Measurements from ENCODE around the gene SETDB1.

The SETDB1 gene

DNA sequence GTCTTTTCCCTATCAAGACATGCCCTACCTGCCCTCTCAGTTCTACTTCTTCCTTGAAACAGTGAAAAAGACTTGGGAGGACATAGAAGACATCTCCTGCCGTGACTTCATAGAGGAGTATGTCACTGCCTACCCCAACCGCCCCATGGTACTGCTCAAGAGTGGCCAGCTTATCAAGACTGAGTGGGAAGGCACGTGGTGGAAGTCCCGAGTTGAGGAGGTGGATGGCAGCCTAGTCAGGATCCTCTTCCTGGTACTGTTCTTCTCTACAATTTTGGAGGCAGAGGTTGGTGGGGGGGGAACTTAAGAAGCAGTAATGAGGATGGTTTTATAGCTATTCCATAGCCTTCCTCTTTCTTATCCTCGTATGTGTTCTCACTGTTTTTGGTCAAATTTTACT, 18.7 kb downstream of the SETDB1 start:
- no peak for DNase-seq

DNA sequence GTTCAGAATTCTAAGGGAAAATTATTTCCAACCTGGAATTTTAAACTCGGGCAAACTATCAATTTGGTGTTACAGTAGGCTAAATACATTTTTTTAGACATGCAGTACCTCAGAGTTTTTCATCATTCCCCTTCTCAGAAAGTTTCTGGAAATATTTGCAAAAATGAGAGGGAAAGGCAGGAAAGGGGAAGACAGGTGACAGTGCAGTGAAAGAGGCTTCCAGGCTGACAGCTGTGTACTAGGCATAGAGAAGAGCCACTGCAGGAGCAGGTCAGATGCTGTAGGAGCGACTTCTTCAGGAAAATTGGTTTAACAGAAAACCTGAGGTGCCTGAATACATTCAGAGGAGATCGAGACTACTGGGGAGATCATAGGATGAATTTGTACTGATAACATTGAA, 28.5 kb downstream of the SETDB1 start:
- DNase-seq, result no peak

DNA sequence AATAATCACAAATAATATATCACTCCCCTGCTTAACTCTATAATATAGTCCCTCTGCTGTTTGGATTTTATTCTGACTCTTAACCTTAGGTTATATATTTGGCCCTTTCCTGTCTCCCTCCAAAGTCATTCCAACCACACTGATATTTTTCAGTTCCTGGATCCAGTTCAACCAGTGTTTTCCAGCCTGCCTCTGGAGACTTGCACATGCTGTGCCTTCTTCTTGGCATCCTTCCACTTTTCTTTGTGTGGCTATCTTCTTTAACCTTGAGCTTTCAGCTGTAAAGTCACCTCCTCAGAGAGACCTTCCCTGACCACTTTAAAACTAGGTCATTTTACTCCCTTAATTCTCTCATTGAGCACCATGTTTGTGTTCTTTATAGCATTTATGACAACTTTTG, 29.1 kb downstream of the SETDB1 start:
- DNase-seq, result peak; percentile 83

DNA sequence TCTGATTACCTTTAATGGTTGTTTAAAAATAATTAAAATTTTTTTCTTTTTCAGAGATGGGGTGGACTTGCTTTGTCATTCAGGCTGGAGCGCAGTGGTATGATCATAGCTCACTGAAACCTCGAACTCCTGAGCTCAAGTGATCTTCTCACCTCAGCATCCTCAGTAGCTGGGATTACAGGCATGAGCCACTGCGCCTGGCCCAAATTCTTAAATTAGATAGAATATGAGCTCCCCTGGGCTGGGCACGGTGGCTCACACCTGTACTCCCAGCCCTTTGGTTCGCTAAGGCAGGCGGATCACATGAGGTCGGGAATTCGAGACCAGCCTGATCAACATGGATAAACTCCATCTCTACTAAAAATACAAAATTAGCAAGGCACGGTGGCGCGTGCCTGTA, 31.5 kb downstream of the SETDB1 start:
- no peak for DNase-seq

DNA sequence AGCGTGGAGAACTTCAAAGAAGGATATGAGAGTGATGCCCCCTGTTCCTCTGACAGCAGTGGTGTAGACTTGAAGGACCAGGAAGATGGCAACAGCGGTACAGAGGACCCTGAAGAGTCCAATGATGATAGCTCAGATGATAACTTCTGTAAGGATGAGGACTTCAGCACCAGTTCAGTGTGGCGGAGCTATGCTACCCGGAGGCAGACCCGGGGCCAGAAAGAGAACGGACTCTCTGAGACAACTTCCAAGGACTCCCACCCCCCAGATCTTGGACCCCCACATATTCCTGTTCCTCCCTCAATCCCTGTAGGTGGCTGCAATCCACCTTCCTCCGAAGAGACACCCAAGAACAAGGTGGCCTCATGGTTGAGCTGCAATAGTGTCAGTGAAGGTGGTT, 34.5 kb downstream of the SETDB1 start:
- DNase-seq, result no peak

DNA sequence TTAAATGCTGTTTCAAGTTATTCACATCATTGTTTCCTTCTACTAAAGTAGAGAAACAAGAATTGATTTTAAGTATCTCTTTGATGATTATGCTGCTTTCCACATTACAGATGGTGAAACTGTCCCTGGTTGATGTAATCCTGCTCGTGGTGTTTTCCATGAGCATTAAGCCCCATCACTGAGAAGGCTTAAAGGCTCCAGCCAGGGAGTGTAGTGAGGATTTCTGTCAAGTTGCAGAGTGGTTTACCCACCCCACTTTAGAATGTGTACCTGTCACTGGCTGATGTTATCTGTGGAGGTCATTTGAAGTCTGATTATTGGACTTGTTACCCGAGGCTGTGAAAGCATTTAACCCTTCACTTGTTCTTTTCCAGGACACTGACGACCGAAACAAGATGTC, 35.6 kb downstream of the SETDB1 start:
- DNase-seq, result no peak

DNA sequence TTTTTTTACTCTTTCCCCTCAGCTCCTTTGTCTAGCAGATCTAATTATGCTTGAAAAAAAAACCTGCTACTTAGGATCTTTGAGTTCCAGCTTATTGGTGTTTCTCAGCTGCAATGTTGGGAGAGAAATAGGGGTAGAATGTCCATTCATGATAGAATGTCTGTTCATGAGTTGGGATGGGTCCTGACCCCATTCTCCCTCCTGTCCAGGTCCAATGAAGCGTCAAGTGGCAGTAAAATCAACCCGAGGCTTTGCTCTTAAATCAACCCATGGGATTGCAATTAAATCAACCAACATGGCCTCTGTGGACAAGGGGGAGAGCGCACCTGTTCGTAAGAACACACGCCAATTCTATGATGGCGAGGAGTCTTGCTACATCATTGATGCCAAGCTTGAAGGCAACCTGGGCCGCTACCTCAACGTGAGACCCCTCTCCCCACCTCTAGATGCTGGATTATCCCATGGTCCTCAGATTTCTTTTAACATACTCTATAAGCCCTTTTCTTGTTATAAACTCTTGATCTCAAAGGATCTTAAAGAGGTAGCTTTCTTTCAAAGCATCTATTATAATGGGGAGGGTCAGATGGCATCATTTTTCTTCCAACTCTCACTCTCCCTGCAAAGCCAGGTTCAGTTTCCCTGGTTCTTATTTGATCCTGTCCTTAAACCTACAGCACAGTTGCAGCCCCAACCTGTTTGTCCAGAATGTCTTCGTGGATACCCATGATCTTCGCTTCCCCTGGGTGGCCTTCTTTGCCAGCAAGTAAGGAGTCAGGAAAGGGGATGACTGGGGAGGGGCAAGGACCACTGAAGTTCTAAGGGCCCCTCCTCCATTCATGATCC, 37.4 kb downstream of the SETDB1 start:
- DNase-seq, result no peak

DNA sequence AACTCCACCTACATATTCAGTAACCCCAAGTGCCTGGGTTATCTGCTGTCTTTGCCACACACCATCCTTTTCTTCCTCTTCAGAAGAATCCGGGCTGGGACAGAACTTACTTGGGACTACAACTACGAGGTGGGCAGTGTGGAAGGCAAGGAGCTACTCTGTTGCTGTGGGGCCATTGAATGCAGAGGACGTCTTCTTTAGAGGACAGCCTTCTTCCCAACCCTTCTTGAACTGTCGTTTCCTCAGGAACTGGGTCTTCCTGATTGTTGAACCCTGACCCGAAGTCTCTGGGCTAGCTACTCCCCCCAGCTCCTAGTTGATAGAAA, 38.0 kb downstream of the SETDB1 start:
- DNase-seq, result no peak

DNA sequence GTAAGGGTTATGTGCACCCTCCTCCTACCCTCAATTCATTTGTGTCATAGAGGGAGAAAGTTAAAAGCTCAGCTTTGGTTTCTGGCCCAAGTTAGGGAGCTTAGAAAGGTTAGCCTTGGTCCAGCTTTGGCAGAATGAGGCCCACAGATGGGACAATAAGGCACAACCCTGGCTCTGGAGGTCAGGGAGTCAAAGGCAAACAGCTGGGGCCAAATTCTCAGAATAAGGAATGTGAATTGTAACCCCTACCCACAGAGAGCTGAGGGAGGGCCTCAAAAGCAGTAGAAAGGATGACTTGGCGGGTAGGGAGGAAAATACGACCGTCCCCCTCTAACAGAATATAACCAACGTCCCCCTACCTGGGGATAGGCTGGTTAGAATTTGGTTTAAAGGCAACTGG, 39.4 kb downstream of the SETDB1 start:
- DNase-seq, result no peak

DNA sequence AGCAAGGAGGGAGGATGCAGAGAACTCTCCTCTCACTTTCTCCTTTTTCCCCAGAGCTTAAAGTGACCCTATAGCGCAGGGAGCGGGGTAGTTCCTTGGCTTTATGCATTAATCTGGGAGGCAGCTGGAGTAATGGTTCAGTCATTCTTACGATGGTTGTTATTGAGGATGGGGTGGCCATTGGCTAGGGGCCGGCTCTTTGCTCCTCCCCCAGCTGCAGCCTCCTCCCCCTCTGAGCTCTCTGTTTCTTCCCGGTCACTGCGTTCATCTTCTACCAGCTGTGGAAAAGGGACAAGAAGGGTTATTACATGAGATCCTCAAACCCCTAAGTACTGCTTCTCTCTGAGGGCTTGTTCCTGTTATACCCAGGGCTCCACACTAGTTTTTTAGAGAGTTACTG, 39.8 kb downstream of the SETDB1 start:
- DNase-seq, result no peak

DNA sequence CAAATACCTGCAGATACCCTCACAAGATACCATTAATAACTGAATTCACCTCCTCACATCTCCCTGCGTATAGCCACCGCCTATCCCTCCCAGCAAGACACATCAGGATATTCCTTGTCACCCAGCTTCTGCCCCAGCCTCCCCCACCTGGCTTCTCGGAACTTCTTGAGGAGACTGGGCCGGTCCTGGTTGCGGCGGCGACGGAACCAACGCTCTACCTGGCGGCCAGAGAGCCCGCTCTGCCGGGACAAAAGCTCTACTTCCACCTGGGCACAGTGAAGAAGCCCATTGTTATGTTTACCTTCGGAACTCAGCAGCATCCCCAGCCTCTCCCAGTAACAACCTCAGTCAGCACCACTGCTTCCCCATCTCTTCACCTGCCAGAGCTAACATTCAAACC, 41.8 kb downstream of the SETDB1 start:
- no peak for DNase-seq

DNA sequence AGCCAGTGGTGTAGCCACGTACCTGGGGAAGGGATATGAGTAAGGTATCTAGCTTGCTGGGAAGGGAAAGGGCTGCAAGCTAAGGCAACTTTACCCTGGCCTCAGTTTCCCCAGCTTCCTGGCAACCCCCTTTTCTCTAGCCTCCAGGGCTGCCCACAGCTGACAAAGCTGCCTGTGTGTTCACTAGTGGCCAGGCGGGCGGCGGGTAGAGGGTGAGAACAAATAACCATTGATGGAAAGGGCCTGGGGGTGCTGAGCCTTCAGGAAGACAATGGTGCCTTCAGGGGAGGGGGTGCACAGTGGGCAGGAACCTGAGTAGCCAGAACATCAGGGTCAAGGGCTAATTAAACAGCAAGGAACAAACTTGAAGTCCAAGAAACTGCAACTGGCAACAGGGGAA, 42.3 kb downstream of the SETDB1 start:
- DNase-seq, result no peak

DNA sequence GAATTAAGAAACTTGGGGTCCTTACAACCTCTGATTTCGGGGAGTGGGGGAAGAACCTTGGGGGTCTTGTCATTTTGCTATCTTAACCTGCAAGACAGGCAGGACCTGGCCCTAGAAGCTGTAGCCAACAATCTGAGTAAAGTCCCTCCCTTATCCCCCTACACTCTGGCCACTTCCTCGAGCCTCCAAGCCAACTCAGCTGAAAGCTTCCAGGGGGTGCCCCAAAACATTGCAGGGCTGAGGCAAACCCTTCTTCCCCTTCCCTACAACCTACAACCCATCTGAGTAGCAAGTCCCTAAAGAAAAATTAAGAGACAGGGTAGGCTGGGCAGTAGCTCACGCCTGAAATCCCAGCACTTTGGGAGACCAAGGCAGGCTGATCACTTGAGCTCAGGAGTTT, 43.5 kb downstream of the SETDB1 start:
- no peak for DNase-seq

DNA sequence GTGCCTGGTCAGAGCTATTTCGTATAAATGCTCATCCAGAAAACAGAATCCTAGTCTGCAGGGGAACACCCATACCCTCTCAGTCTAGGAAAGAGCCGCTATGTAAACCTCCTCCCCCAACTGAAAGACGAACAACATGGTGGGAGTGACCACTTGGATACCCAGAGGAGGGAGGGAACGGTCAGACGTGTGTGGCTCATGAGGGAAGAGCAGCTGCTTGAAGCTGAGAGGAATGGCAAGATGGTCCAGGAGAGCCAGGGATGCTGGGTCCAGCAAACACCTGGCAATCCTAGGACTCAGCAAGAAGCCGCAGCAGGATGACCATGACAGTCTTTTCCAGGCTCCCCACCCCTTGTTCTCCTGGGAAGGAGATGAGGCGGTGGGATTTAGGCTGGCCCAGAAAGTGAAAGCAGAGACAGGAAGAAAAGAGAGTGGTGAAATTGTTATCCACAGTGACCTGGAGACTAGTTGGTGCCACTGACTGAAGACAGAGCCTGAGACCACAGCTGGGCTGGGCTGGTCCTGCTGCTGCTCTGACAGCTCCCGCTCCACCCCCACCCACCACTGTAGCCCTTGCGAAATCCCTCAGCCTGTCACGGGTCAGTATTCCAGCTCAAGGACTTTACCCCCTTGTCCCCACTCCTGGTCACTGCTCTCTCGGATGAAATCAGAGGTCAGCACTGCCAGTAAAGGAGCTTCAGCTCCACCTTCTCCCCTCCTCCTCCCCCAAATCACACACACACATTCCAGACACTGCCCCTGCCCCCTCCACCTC, 44.8 kb downstream of the SETDB1 start:
- DNase-seq, result no peak

DNA sequence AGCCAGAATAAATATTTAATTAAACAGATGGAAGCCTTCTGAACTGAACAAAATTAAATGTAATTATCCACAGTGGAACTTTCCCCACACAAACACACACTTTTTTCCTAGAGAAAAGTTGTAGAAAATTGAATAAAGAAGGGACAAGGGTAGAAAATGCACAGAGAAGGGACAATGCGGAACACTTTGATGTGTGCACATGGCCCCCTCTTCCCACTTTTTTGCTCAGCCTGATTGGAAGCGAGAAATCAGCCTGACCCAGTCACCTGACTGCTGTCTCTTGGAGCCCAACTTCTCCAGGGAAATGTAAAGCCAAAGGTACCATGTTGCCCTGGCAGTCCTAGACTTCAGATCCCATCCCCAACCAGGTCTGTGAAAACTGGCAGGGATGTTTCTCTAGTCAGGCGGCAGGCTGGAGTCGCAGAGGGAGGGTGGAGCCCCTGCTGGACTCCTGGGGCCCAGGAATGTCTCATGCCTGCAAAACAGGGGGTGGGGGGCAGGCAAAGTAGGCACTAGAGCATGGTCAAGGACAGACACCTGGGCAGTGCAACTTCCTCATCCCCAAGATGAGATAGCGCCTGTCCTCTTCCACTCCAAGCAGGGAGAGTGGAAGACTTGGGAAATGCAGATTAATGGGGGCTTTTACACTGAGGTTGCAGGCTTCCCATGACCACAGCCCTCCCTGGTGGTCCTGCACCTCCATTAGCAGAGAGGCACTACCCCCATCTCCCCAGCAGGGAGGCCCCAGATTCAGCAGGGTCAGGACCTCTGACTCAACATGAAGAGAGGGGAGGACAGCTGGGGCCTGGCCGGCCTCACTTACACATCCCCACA, 45.6 kb downstream of the SETDB1 start:
- peak; percentile 30 for DNase-seq

DNA sequence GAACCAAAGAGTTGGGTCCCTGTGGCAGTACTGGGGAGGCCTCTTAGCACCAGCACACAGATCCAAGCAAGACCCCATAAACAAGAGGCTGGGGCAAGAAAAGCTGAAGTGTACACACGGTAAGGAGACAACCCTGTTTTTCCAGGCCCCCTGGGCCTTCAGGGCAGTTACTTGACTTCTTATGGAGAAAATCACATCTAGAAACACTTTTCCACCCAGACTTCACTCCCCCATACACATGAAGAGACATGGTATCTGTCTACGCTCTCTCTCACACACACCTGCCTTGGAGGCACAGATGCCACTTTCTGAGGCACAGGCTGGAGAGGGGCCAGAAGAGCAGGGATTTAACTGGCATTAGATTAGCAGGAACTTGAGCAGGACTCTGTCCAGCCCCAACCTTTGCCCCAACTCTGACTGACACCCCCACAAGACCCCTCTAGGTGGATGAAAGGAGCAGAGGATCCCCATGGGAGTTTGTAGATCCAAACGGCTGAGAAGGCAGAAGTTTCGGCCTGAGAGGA, 46.3 kb downstream of the SETDB1 start:
- peak; percentile 18 for DNase-seq

DNA sequence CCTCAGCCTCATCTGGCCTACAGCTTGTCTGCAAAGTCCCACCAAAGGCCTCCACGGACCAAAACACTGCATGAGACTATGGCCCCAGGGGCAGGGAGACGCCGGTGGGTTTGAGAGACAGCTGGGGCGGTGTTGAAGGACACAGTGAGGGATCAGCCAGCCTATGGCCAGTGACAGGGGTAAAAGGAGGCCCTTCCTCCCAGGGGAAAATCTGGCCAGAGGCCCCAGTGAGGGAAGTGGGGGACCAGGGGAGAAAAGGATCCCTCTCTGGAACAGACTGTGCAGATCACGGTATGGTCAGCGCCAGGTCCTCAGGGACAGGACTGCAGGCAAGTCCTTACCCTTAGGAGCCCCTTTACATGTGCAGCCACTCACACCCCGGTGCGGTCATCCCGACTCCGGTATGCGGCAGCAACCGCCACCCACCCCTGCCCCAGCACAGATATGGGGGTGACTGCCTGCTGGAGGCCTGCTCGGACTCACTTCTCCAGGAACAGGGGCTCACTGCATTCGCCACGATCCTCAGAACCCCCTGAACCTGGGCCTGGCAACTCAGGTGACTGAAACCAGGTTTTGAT, 47.2 kb downstream of the SETDB1 start:
- DNase-seq, result no peak

DNA sequence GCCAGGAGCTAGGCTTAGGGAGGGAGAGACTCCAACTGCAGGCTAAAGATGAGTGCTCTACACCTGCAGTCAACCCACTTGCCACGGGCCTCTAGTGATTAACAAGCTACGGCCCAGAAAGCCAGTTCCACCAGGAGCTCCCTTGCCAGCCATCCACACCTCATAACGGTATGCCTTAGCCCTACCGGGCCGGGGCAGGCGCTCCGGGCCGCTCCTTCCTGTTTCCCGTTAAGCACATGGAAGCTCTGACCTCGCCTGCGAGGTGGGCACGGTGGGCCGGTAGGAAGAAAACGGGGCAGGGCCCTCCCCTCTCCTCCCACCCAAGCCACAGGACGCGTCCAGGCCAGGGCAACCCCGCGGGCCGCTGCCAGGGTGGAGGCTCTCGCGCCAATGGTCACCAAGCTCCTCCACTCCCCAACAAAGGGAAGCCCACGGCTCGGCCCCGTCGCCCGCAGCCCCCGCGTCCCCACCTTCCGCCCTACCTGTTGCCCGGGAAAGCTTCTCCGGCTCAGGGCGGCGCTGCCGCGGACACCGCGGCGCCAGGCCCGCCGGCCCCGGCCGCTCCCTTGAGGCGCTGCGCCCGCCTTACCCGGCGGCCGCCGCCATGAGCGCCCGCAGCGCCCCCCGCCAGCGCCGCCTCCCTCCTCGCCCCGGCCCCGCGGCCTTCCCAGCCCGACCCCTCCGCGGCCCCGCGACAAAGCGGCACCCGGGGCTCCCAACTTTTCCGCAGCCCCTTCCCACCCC, 47.8 kb downstream of the SETDB1 start:
- peak; percentile 43 for DNase-seq

DNA sequence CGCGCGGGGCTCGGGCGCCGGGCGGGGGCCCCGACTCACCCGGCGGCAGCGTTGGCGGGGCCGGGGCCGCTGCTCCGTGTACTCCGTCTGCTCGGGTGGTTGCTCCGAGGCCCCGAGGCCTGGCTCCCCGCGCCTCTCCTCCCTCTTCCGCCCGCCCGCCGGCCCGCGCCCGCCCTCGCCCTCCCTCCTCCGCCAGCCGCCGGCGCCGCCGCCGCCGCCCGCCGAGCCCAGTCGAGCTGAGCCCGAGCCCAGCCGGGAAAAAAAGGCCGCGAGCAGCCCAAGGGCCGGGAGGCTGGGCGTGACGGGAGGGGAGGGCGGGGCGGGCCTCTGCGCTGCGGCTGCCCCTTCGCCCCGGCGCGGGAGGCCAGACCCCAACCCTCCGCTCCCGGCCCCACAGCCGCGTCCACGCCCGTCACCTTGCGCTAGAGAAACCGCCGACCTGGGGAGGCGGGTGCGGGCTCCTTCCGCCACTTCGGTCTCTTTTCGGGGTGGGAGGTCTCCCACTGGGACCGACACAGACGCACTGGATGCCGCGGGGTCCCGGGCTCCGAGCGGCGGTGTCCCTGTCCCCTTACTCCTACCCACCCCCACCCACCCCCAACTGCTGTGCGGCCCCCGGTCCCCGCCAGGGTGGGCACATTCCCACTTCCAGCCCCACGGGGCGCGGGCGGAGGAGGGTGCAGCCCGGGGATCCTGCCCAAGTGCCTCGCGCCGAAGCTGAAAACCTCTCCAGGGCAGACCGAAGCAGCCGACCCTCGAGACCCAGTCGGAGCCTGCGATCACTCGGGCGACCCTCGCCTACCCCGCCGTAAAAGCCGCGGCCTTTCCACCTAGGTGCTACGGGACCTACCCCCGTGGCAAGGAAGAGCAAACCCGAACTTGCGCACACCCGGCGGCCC, 48.7 kb downstream of the SETDB1 start, which contains the start of gene CERS2:
Gene CERS2 (minus strand): TSS at position 256 of the 899 bp plus-strand sequence. CDS start 5,745 bp downstream, outside the sequence.
- peak; percentile 76 for DNase-seq

DNA sequence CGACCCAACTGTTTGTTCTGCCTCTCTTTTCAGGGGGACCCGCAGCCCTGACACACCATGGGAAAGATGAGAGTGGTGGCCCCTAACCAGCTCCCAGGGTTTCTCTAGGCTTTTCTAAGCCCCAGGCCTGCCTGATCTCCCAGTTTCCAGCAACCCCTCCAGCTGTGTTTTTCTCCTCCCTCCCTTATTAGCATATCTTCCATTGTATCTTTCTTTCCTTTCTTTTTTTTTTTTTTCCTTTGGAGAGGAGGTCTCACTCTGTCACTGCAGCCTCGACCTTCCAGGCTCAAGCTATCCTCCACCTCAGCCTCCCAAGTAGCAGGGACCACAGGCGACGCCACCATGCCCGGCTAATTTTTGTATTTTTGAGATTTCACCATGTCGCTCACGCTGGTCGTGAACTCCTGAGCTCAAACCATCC, 50.2 kb downstream of the SETDB1 start:
- peak; percentile 44 for DNase-seq
